Ectodermal cell (in vitro differentiated cells): ENCODE measurements around the gene ZYG11A.

Experiments
- H3K27ac ChIP-seq: 2 replicates; pipeline ENCODE4 v1.7.0; 2013; ENCODE audit warnings: mild to moderate bottlenecking, low read depth, low read length; ENCODE audit not compliant: insufficient read depth, poor library complexity, severe bottlenecking
- H3K27me3 ChIP-seq: 2 replicates; pipeline ENCODE4 v1.7.0; 2013; ENCODE audit warnings: mild to moderate bottlenecking, low read length; ENCODE audit not compliant: insufficient read depth, control insufficient read depth, poor library complexity, severe bottlenecking
- H3K36me3 ChIP-seq: one replicate; pipeline ENCODE4 v1.7.0; 2013; ENCODE audit warnings: low read length; ENCODE audit not compliant: control insufficient read depth, insufficient read depth
- H3K4me1 ChIP-seq: one replicate; pipeline ENCODE4 v1.7.0; 2013; ENCODE audit warnings: low read length; ENCODE audit not compliant: control insufficient read depth, insufficient read depth
- H3K4me3 ChIP-seq: 2 replicates; pipeline ENCODE4 v1.7.0; 2013; ENCODE audit warnings: low read depth, low read length, control low read depth; ENCODE audit not compliant: insufficient read depth
- H3K9me3 ChIP-seq: 2 replicates; pipeline ENCODE4 v1.7.0; 2013; ENCODE audit warnings: mild to moderate bottlenecking, low read length, moderate library complexity; ENCODE audit not compliant: control insufficient read depth
- WGBS, 2 experiments: methylation state at CpG; one replicate each; pipeline ENCODE4 v1.1.7; 2013; ENCODE audit warnings: missing lambda C conversion rate in 2 of 2; 5-methylcytosine and 5-hydroxymethylcytosine counted together

Gene ZYG11A

GRCh38 chr1:52927212-52928014 lies 84.9 kb downstream of the ZYG11A start, which contains the start of gene SCP2:
Gene SCP2 (plus strand): TSS chr1:52927276. CDS start chr1:52927397, 121 bp downstream.
- Histone ChIP-seq H3K9me3 (no peaks in the 10 kb centered on the region), H3K27me3 (peaks cover 65% of the 10 kb centered on the region), H3K4me3 (peak within 1 kb of the TSS; percentile 54), H3K27ac (no peak within 1 kb of the TSS), H3K4me1 (peaks cover 3% of the 10 kb centered on the region), H3K36me3 (no peaks in the 10 kb centered on the region)
- WGBS, 2 experiments = 2% methylated on average over 65 of the region's 65 CpGs

- H3K27me3 ChIP-seq = peaks cover 59% of the 10 kb centered on the region
- no peaks in the 10 kb centered on the region for H3K9me3 ChIP-seq
- peak overlapping the region; percentile 54 for H3K4me3 ChIP-seq
- no peak overlapping the region for H3K27ac ChIP-seq
- peaks cover 3% of the 10 kb centered on the region for H3K4me1 ChIP-seq
- no peaks in the 10 kb centered on the region for H3K36me3 ChIP-seq
- 38 to 39% methylated on average over 15 of the region's 15 CpGs for WGBS, 2 experiments
Measured at GRCh38 chr1:52928015-52928404, 85.5 kb downstream of the ZYG11A start.

- Histone ChIP-seq H3K4me3 (no peak overlapping the region), H3K4me1 (peaks cover 3% of the 10 kb centered on the region), H3K27me3 (peaks cover 52% of the 10 kb centered on the region), H3K36me3 (no peaks in the 10 kb centered on the region), H3K27ac (no peak overlapping the region), H3K9me3 (no peaks in the 10 kb centered on the region)
- WGBS, 2 experiments = 94 to 98% methylated on average over 4 of the region's 4 CpGs
Measured at GRCh38 chr1:52929019-52929418, 86.5 kb downstream of the ZYG11A start.

- no peaks in the 10 kb centered on the region for H3K27me3 ChIP-seq
- no peak overlapping the region for H3K4me3 ChIP-seq
- WGBS, 2 experiments = 92 to 93% methylated on average over 3 of the region's 3 CpGs
- H3K27ac ChIP-seq = no peak overlapping the region
- H3K36me3 ChIP-seq = no peaks in the 10 kb centered on the region
- H3K4me1 ChIP-seq = no peaks in the 10 kb centered on the region
- no peaks in the 10 kb centered on the region for H3K9me3 ChIP-seq
Measured at GRCh38 chr1:52937433-52938182, 95.0 kb downstream of the ZYG11A start.

- WGBS, 2 experiments = no CpG with 5 or more reads among the region's 1 CpG
- no peak overlapping the region for H3K27ac ChIP-seq
- no peaks in the 10 kb centered on the region for H3K4me1 ChIP-seq
- no peaks in the 10 kb centered on the region for H3K9me3 ChIP-seq
- no peaks in the 10 kb centered on the region for H3K36me3 ChIP-seq
- no peak overlapping the region for H3K4me3 ChIP-seq
- no peaks in the 10 kb centered on the region for H3K27me3 ChIP-seq
Measured at GRCh38 chr1:52938183-52938451, 95.6 kb downstream of the ZYG11A start.

- no peak overlapping the region for H3K27ac ChIP-seq
- no peaks in the 10 kb centered on the region for H3K9me3 ChIP-seq
- no peaks in the 10 kb centered on the region for H3K27me3 ChIP-seq
- no peaks in the 10 kb centered on the region for H3K4me1 ChIP-seq
- no peaks in the 10 kb centered on the region for H3K36me3 ChIP-seq
- 84 to 96% methylated on average over 2 to 3 of the region's 3 CpGs for WGBS, 2 experiments
- no peak overlapping the region for H3K4me3 ChIP-seq
Measured at GRCh38 chr1:52943876-52944416, 101.4 kb downstream of the ZYG11A start.

GRCh38 chr1:52944566-52944965 lies 102.0 kb downstream of the ZYG11A start:
- H3K36me3 ChIP-seq = no peaks in the 10 kb centered on the region
- no peak overlapping the region for H3K4me3 ChIP-seq
- no peaks in the 10 kb centered on the region for H3K9me3 ChIP-seq
- no peaks in the 10 kb centered on the region for H3K4me1 ChIP-seq
- H3K27me3 ChIP-seq = no peaks in the 10 kb centered on the region
- WGBS, 2 experiments = 86 to 87% methylated on average over 10 of the region's 10 CpGs
- H3K27ac ChIP-seq = no peak overlapping the region
